NB4 (cell line): Measurements from ENCODE around the gene SGCD.

Source experiments
- CTCF ChIP-seq: IDR thresholded peaks from one replicate; pipeline ENCODE4 v1.5.1; 2012; ENCODE audit warnings: low read depth, low read length
- POLR2A ChIP-seq: IDR thresholded peaks from 2 replicates; pipeline ENCODE4 v1.6.1; 2011; ENCODE audit warnings: mild to moderate bottlenecking; ENCODE audit not compliant: insufficient read length; ENCODE audit errors: extremely low read depth

- TF ChIP-seq POLR2A (no peak), CTCF (no peak)
Observed at GRCh38 chr5:156799171-156799570, 472.2 kb downstream of the SGCD start.
